Measurements from ENCODE around the gene NHLH1. TPM values are rescaled to one million over a fixed set of nuclear protein-coding genes. Genes with fewer than 3 reads are reported as not detected.
A peak's percentile ranks its signal among the peaks of the same experiment; 100 is the strongest.

NHLH1 gene
- under 1 TPM; 0.40 to 0.43 TPM for total RNA-seq

DNA sequence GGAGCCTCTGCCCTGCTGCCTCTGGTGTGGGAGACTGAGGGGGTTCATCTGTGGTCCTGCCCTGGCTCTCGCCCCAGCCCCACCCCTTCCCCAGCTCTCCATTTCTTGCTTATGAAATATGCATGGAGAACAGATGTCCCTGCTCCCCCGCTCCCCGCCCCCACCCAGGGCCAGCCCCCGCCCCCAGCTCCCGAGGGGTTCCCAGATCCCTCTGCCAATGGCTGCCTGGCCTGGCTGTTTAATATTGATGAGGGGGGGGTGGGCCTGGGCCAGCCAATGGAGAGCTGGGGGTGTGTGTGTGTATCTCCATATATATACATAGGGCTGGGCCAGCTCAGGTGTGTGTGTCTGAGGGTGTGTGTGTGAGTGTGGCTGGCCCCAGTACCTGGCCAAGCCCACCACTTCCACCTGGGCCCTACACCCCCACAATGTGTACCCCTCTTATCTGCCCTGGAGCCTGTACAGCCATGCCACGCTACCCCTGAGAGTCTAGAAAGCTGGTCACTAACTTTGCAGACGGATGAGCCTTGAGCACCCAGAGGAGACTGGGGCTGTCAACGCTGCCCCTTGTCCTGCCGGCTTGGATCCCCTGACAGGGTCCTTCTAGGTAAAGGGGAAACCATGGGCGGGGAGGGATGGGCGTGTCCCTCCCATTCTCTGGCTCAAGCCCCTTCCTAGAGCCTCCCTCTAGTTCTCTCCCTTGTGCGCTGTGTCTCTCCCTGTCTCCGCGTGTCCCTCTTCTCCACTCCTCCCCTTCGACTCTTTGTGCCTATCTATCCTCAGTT is at the start of gene NHLH1:
Gene NHLH1 (plus strand): TSS at position 341 of the 785 bp plus-strand sequence. CDS start 3,661 bp downstream, outside the sequence.
- no peak for DNase-seq
- ChIA-PET CTCF (interaction anchor here (1.4 to 5.3 kb wide), 3 partner anchors 10 to 173 kb away, joined by 4 to 23 read pairs (median 4); no protein-coding TSS in a partner anchor), POLR2A (no interaction called here)
- Mint-ChIP-seq H3K27ac (no peak within 1 kb of the TSS), H3K4me3 (no peak within 1 kb of the TSS), H3K27me3 (peaks cover 2% of the 10 kb centered on the region), H3K36me3 (ENCODE audit: low read depth) (no peaks in the 10 kb centered on the region), H3K4me1 (peaks cover 2% of the 10 kb centered on the region), H3K9me3 (no peaks in the 10 kb centered on the region)

GRCh38 chr1:160322831-160323230 is 44.0 kb upstream of the NHLH1 start:
- Mint-ChIP-seq H3K27me3 (no peaks in the 10 kb centered on the region), H3K4me3 (no peak overlapping the region), H3K36me3 (ENCODE audit: low read depth) (peaks cover 83% of the 10 kb centered on the region), H3K27ac (no peak overlapping the region), H3K4me1 (peaks cover 11% of the 10 kb centered on the region), H3K9me3 (no peaks in the 10 kb centered on the region)
- ChIA-PET CTCF (no interaction called here), POLR2A (no interaction called here)
- no peak for DNase-seq

DNA sequence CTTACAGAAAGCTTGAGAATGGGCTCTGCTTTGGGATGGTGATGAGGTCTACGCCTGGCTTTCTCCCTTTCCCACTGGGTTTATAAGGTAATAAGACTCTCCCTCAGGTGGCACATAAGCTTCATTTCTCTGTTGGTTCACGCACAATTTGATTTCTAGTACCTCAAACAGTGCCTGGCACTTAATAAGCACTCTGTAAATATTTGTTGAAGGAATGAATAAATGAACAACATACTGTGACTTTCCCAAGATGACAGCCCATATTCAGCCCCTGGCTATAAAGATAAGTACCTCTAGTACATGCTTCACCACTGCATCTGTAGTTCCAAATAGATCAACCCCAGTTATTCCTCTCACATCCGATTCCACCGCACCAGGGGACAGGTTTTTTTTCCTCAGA is 41.6 kb upstream of the NHLH1 start:
- DNase-seq = no peak
- Mint-ChIP-seq H3K27me3 (no peaks in the 10 kb centered on the region), H3K9me3 (no peaks in the 10 kb centered on the region), H3K4me3 (no peak overlapping the region), H3K4me1 (peaks cover 2% of the 10 kb centered on the region), H3K27ac (peak overlapping the region; percentile 31), H3K36me3 (ENCODE audit: low read depth) (peaks cover 83% of the 10 kb centered on the region)
- ChIA-PET CTCF (no interaction called here), POLR2A (no interaction called here)

DNA sequence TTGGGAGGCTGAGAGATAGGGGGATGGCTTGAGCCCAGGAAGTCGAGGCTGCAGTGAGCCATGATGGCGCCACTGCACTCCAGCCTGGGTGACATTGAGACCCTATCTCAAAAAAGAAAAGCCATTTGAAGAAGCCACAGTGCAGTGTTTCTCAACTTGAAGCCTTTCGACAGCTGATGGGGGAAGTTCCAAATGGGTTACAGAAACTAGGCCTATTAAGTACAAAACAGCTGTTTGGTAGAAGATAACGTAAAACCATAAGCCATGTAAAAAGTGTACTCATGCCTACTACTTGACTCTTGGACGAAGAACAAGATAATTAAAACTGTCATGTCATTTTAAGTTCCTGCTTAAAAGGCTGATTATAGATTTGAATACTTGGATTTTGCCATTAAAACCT is 40.5 kb upstream of the NHLH1 start:
- POLR2A ChIA-PET = no interaction called here
- DNase-seq = no peak
- H3K27ac Mint-ChIP-seq = no peak overlapping the region
- peaks cover 84% of the 10 kb centered on the region for H3K36me3 Mint-ChIP-seq (ENCODE audit: low read depth)
- no peaks in the 10 kb centered on the region for H3K9me3 Mint-ChIP-seq
- no peak overlapping the region for H3K4me3 Mint-ChIP-seq
- H3K4me1 Mint-ChIP-seq = peaks cover 6% of the 10 kb centered on the region
- no peaks in the 10 kb centered on the region for H3K27me3 Mint-ChIP-seq
- CTCF ChIA-PET = no interaction called here

DNA sequence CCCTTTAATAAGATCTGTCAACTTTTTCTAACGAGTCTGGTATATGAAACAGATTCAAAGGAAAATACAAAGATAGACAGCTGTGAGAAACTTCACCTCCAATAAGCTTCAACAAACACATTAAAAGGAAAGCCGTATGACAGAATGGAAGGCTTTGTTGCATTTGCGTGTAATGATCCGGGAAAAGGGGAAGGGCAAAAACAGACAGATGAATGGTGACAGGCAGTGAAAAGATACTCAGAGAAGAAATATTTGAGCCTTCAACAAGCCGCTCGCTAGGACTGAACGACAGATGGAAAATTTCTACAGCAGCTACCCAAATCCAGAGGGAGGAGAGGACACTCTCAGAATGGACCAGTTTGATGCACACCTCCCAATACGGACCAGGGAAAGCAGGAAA is 38.7 kb upstream of the NHLH1 start:
- no peak overlapping the region for H3K27ac Mint-ChIP-seq
- H3K36me3 Mint-ChIP-seq (ENCODE audit: low read depth) = peaks cover 79% of the 10 kb centered on the region
- DNase-seq = no peak
- peaks cover 7% of the 10 kb centered on the region for H3K4me1 Mint-ChIP-seq
- H3K27me3 Mint-ChIP-seq = no peaks in the 10 kb centered on the region
- ChIA-PET POLR2A (interaction anchor here (1.3 kb wide), 1 partner anchor 9 kb away, joined by 4 read pairs; no protein-coding TSS in a partner anchor), CTCF (interaction anchor here (1.5 to 2.6 kb wide), 2 partner anchors 37 to 43 kb away, joined by 3 to 11 read pairs; no protein-coding TSS in a partner anchor)
- no peaks in the 10 kb centered on the region for H3K9me3 Mint-ChIP-seq
- no peak overlapping the region for H3K4me3 Mint-ChIP-seq

DNA sequence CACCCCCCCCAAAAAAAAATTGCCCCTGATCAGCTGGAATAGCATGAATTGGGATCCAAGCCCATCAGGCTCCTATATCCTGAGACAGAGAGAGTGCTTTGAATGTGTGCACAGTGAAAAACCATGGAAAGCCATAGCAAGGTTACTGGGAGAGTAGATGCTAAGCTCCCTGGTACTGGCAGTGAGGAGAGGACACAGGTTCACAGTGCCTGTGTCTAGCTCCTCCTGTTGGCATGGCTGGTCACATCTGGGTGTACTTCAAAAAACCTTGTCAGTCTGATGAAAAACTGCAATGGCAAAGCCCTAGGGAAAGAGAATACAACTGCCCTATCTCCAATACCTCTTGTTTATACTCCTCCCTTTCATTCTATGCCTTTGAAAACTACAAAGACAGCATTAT is 36.8 kb upstream of the NHLH1 start:
- Mint-ChIP-seq H3K27ac (no peak overlapping the region), H3K4me1 (peaks cover 7% of the 10 kb centered on the region), H3K9me3 (no peaks in the 10 kb centered on the region), H3K4me3 (no peak overlapping the region), H3K27me3 (no peaks in the 10 kb centered on the region), H3K36me3 (ENCODE audit: low read depth) (peaks cover 75% of the 10 kb centered on the region)
- no peak for DNase-seq
- ChIA-PET CTCF (interaction anchor here (0.6 to 2.6 kb wide), 3 partner anchors 39 to 46 kb away, joined by 3 to 11 read pairs (median 3); no protein-coding TSS in a partner anchor), POLR2A (interaction anchor here (1.0 to 1.5 kb wide), 2 partner anchors 13 kb away, joined by 3 to 4 read pairs; partner anchors contain the start of genes COPA and NCSTN)

DNA sequence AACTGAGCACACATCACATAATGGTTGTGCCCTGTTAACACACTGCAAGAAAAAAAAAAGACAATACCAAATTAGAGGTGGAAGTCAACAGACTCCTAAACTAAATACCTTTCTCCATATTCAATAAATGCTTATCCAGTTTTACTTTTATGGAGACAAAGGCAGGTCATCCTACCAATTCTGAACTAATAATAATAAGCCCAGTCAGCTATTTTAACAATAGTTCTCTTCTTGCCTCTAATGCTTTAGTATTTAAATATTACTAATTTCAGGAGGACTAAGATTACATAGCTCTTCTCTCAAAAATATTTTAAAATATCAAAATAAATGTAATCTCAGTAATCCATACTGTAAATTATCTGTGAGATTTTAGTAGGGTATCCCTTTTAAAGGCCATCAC is 34.4 kb upstream of the NHLH1 start:
- no peak overlapping the region for H3K4me3 Mint-ChIP-seq
- POLR2A ChIA-PET = interaction anchor here (1.5 kb wide), 1 partner anchor 29 kb away, joined by 3 read pairs; no protein-coding TSS in a partner anchor
- peaks cover 71% of the 10 kb centered on the region for H3K36me3 Mint-ChIP-seq (ENCODE audit: low read depth)
- no peak for DNase-seq
- H3K27me3 Mint-ChIP-seq = no peaks in the 10 kb centered on the region
- no peaks in the 10 kb centered on the region for H3K9me3 Mint-ChIP-seq
- CTCF ChIA-PET = interaction anchor here (1.1 to 2.3 kb wide), 2 partner anchors 41 to 44 kb away, joined by 4 to 10 read pairs; no protein-coding TSS in a partner anchor
- peaks cover 9% of the 10 kb centered on the region for H3K4me1 Mint-ChIP-seq
- H3K27ac Mint-ChIP-seq = no peak overlapping the region

GRCh38 chr1:160338580-160338979 is 28.3 kb upstream of the NHLH1 start:
- DNase-seq = no peak
- ChIA-PET POLR2A (interaction anchor here (0.8 kb wide), 1 partner anchor 53 kb away, joined by 3 read pairs; the partner anchor contains the start of gene PEX19), CTCF (interaction anchor here (3.3 kb wide), 1 partner anchor 47 kb away, joined by 10 read pairs; no protein-coding TSS in a partner anchor)
- H3K27ac Mint-ChIP-seq = no peak overlapping the region
- peaks cover 62% of the 10 kb centered on the region for H3K36me3 Mint-ChIP-seq (ENCODE audit: low read depth)
- no peaks in the 10 kb centered on the region for H3K27me3 Mint-ChIP-seq
- no peak overlapping the region for H3K4me3 Mint-ChIP-seq
- H3K4me1 Mint-ChIP-seq = peaks cover 41% of the 10 kb centered on the region
- no peaks in the 10 kb centered on the region for H3K9me3 Mint-ChIP-seq

DNA sequence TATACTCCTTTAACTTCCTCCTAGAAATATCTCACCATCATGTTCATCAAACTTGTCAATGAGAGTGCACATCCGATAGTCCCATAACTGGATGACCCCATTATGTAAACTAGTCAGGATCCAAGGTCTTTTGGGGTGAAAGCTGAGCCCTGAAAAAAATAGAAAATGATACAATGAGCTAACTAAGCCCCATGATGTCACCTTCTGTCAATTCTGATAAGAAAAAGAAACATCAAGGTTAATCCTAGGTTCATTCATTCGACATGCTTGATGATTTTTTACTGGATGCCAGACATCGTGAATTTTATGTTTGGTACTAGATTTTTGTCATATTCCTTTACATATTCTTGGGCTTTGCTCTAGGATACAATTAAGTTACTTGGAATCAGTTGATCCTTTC is 26.7 kb upstream of the NHLH1 start:
- Mint-ChIP-seq H3K4me1 (peaks cover 52% of the 10 kb centered on the region), H3K9me3 (no peaks in the 10 kb centered on the region), H3K4me3 (no peak overlapping the region), H3K27me3 (no peaks in the 10 kb centered on the region), H3K36me3 (ENCODE audit: low read depth) (peaks cover 57% of the 10 kb centered on the region), H3K27ac (no peak overlapping the region)
- DNase-seq = no peak
- POLR2A ChIA-PET = interaction anchor here (0.9 kb wide), 1 partner anchor 458 kb away, joined by 3 read pairs; no protein-coding TSS in a partner anchor
- CTCF ChIA-PET = interaction anchor here (1.2 to 3.3 kb wide), 2 partner anchors 48 to 60 kb away, joined by 3 to 10 read pairs; no protein-coding TSS in a partner anchor

DNA sequence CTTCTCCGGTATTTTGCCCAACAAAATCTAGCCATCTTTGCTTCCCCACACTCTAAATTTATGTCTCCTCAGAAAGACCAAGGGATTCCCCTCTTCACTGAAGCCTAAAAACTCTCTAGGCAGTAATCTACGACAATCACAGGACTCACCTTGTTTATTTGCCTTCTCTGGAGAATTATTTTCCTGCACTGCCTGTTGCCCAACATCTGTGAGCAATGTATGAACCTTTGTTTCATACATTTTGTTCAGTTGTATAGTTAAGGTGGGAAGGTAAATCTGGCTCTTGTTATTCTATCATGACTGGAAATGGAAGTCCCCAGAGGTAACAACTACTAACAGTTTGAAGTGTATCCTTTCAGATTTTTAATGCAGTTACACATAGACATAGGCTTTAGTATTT is 26.0 kb upstream of the NHLH1 start:
- H3K36me3 Mint-ChIP-seq (ENCODE audit: low read depth) = peaks cover 53% of the 10 kb centered on the region
- DNase-seq = no peak
- peaks cover 52% of the 10 kb centered on the region for H3K4me1 Mint-ChIP-seq
- H3K27me3 Mint-ChIP-seq = no peaks in the 10 kb centered on the region
- ChIA-PET POLR2A (interaction anchor here (1.1 to 1.4 kb wide), 2 partner anchors 52 to 56 kb away, joined by 3 read pairs; partner anchors contain the start of gene PEX19), CTCF (no interaction called here)
- peak overlapping the region; percentile 17 for H3K27ac Mint-ChIP-seq
- no peaks in the 10 kb centered on the region for H3K9me3 Mint-ChIP-seq
- no peak overlapping the region for H3K4me3 Mint-ChIP-seq

GRCh38 chr1:160342526-160342925 is 24.3 kb upstream of the NHLH1 start:
- peak; percentile 29 for DNase-seq
- ChIA-PET POLR2A (interaction anchor here (1.2 to 1.4 kb wide), 2 partner anchors 33 to 57 kb away, joined by 3 read pairs; partner anchors contain the start of gene PEX19), CTCF (interaction anchor here (0.9 kb wide), 1 partner anchor 35 kb away, joined by 3 read pairs; no protein-coding TSS in a partner anchor)

GRCh38 chr1:160342953-160343869 is 23.7 kb upstream of the NHLH1 start, which contains the start of the genes COPA and NCSTN:
Gene COPA (minus strand): TSS chr1:160343250. CDS start chr1:160343170, 80 bp downstream.
Gene NCSTN (plus strand): TSS chr1:160343383. CDS start chr1:160343397, 14 bp downstream.
- H3K27ac Mint-ChIP-seq = peak within 1 kb of the TSS; percentile 97
- ChIA-PET CTCF (interaction anchor here (0.7 to 3.0 kb wide), 4 partner anchors 10 to 1387 kb away, joined by 3 to 13 read pairs (median 4); no protein-coding TSS in a partner anchor), POLR2A (interaction anchor here (0.8 to 1.3 kb wide), 10 partner anchors 10 to 89 kb away, joined by 3 to 6 read pairs (median 4); partner anchors contain the start of gene PEX19)
- peaks cover 59% of the 10 kb centered on the region for H3K4me1 Mint-ChIP-seq
- no peaks in the 10 kb centered on the region for H3K27me3 Mint-ChIP-seq
- DNase-seq = peak; percentile 92
- peak within 1 kb of the TSS; percentile 99 for H3K4me3 Mint-ChIP-seq
- H3K9me3 Mint-ChIP-seq = no peaks in the 10 kb centered on the region
- H3K36me3 Mint-ChIP-seq (ENCODE audit: low read depth) = peaks cover 50% of the 10 kb centered on the region

More at GRCh38 chr1:160342526-160342925, 24.3 kb upstream of the NHLH1 start:
- Mint-ChIP-seq H3K9me3 (no peaks in the 10 kb centered on the region), H3K4me1 (peaks cover 59% of the 10 kb centered on the region), H3K27ac (peak overlapping the region; percentile 97), H3K4me3 (peak overlapping the region; percentile 99), H3K27me3 (no peaks in the 10 kb centered on the region), H3K36me3 (ENCODE audit: low read depth) (peaks cover 54% of the 10 kb centered on the region)

All from activated CD4-positive, alpha-beta memory T cell treated with anti-CD3 and anti-CD28 coated beads, Interleukin-2, amount 10 ng/mL, durations not matched to agents 7 days and 5 days (primary cell).